Measurements from ENCODE around the gene ROBO1.

ROBO1 gene

GRCh38 chr3:79057756-79058155 lies 710.0 kb downstream of the ROBO1 start:
- DNase-seq (ENCODE audit: low read depth) = no peak

- no peak for DNase-seq (ENCODE audit: low read depth)
Observed at GRCh38 chr3:79056498-79056897, 711.3 kb downstream of the ROBO1 start.

- DNase-seq (ENCODE audit: low read depth) = no peak
Observed at GRCh38 chr3:79052054-79052681, 715.6 kb downstream of the ROBO1 start.

GRCh38 chr3:79047581-79047980 lies 720.2 kb downstream of the ROBO1 start:
- DNase-seq (ENCODE audit: low read depth) = no peak

- no peak for DNase-seq (ENCODE audit: low read depth)
Observed at GRCh38 chr3:79041621-79042020, 726.2 kb downstream of the ROBO1 start.

- DNase-seq (ENCODE audit: low read depth) = peak; percentile 66
Observed at GRCh38 chr3:79040701-79041100, 727.1 kb downstream of the ROBO1 start.

- no peak for DNase-seq (ENCODE audit: low read depth)
Observed at GRCh38 chr3:79040091-79040490, 727.7 kb downstream of the ROBO1 start.

- DNase-seq (ENCODE audit: low read depth) = no peak
Observed at GRCh38 chr3:79039192-79039591, 728.6 kb downstream of the ROBO1 start.

- no peak for DNase-seq (ENCODE audit: low read depth)
Observed at GRCh38 chr3:79038636-79039035, 729.2 kb downstream of the ROBO1 start.

- no peak for DNase-seq (ENCODE audit: low read depth)
Observed at GRCh38 chr3:79038057-79038456, 729.7 kb downstream of the ROBO1 start.

GRCh38 chr3:79032686-79033318 lies 735.0 kb downstream of the ROBO1 start:
- DNase-seq (ENCODE audit: low read depth) = no peak

- no peak for DNase-seq (ENCODE audit: low read depth)
Observed at GRCh38 chr3:79030157-79030556, 737.6 kb downstream of the ROBO1 start.

- DNase-seq (ENCODE audit: low read depth) = no peak
Observed at GRCh38 chr3:79028916-79029315, 738.9 kb downstream of the ROBO1 start.

GRCh38 chr3:79027593-79027992 lies 740.2 kb downstream of the ROBO1 start:
- DNase-seq (ENCODE audit: low read depth) = no peak

GRCh38 chr3:79019924-79020173 lies 747.9 kb downstream of the ROBO1 start:
- no peak for DNase-seq (ENCODE audit: low read depth)

- DNase-seq (ENCODE audit: low read depth) = peak; percentile 81
Observed at GRCh38 chr3:79019137-79019923, 748.5 kb downstream of the ROBO1 start.

- peak; percentile 47 for DNase-seq (ENCODE audit: low read depth)
Observed at GRCh38 chr3:79018671-79019136, 749.1 kb downstream of the ROBO1 start.

- DNase-seq (ENCODE audit: low read depth) = no peak
Observed at GRCh38 chr3:79018265-79018664, 749.5 kb downstream of the ROBO1 start.

GRCh38 chr3:79016587-79017376 lies 751.0 kb downstream of the ROBO1 start:
- no peak for DNase-seq (ENCODE audit: low read depth)

GRCh38 chr3:79015854-79016253 lies 751.9 kb downstream of the ROBO1 start:
- no peak for DNase-seq (ENCODE audit: low read depth)

GRCh38 chr3:79012946-79013362 lies 754.8 kb downstream of the ROBO1 start:
- no peak for DNase-seq (ENCODE audit: low read depth)

- DNase-seq (ENCODE audit: low read depth) = no peak
Observed at GRCh38 chr3:79012530-79012913, 755.3 kb downstream of the ROBO1 start.

Data from GM04504 (cell line).